IMR-90 (cell line): ENCODE data around the gene NKAIN1. TPM values are rescaled to one million over a fixed set of nuclear protein-coding genes. Genes with fewer than 3 reads are reported as not detected.

Source experiments
- ATAC-seq: fragments of 200-7000 bp; cut with Tn5 transposase; 2 replicates; pipeline ENCODE4 v1.9.1; 2020; ENCODE audit warnings: low read depth, mild to moderate bottlenecking, moderate library complexity
- BruUV-seq: library from RNA; stranded (reverse); fragments of 400-500 nt; replicated peaks from 2 replicates; lab custom pipeline; 2021; lab: Mats Ljungman, UMichigan
- CTCF ChIA-PET: fragments of 300-600 bp; formaldehyde crosslinking; extraction: SDS; loops from one replicate; lab custom pipeline; 2021; ENCODE audit warnings: antibody characterized with exemption; lab: Yijun Ruan, JAX
- POLR2A ChIA-PET: fragments of 300-600 bp; sonication (Branson Sonifier 250); formaldehyde crosslinking; loops from one replicate; lab custom pipeline; 2022; ENCODE audit warnings: antibody characterized with exemption; ENCODE audit not compliant: unreplicated experiment; lab: Charles Lee
- DNase-seq: peaks from one replicate; pipeline ENCODE4 v3.0.0; 2013
- H2AFZ ChIP-seq: replicated peaks from 2 replicates; pipeline ENCODE3; 2013; ENCODE audit warnings: low read length, mild to moderate bottlenecking; ENCODE audit not compliant: poor library complexity
- H2AK5ac ChIP-seq: 2 replicates; pipeline ENCODE4 v1.6.1; 2013; ENCODE audit warnings: low read depth, low read length, inconsistent platforms
- H2AK9ac ChIP-seq: replicated peaks from 2 replicates; pipeline ENCODE3; 2013; ENCODE audit warnings: mild to moderate bottlenecking, low read depth, low read length, moderate library complexity; ENCODE audit not compliant: poor library complexity
- H2BK120ac ChIP-seq: 2 replicates; pipeline ENCODE4 v1.6.1; 2013; ENCODE audit warnings: low read depth, low read length, inconsistent platforms
- H2BK15ac ChIP-seq: 3 replicates; pipeline ENCODE4 v1.6.1; 2013; ENCODE audit warnings: low read depth, low read length, inconsistent platforms
- H2BK20ac ChIP-seq: 2 replicates; pipeline ENCODE4 v1.6.1; 2013; ENCODE audit warnings: low read depth, mild to moderate bottlenecking, inconsistent platforms, low read length, moderate library complexity
- H2BK5ac ChIP-seq: 2 replicates; pipeline ENCODE4 v1.6.1; 2013; ENCODE audit warnings: mild to moderate bottlenecking, low read depth, low read length, inconsistent platforms; ENCODE audit not compliant: poor library complexity, severe bottlenecking
- H3K14ac ChIP-seq: replicated peaks from 2 replicates; pipeline ENCODE4 v1.6.1; 2013; ENCODE audit warnings: low read depth, low read length, inconsistent platforms
- H3K18ac ChIP-seq: 2 replicates; pipeline ENCODE4 v1.6.1; 2013; ENCODE audit warnings: low read depth, low read length, control low read depth
- H3K23ac ChIP-seq: 2 replicates; pipeline ENCODE4 v1.6.1; 2013; ENCODE audit warnings: low read depth, low read length, inconsistent platforms
- H3K27ac ChIP-seq: 2 replicates; pipeline ENCODE4 v1.5.1; 2013; ENCODE audit warnings: mild to moderate bottlenecking, control low read depth, low read length; ENCODE audit not compliant: insufficient read depth
- H3K27me3 ChIP-seq: 2 replicates; pipeline ENCODE4 v1.6.1; 2013; ENCODE audit warnings: low read length; ENCODE audit not compliant: control insufficient read depth, insufficient read depth
- H3K36me3 ChIP-seq: 2 replicates; pipeline ENCODE4 v1.6.1; 2013; ENCODE audit warnings: low read length, mixed read lengths; ENCODE audit not compliant: control insufficient read depth, insufficient read depth
- H3K4ac ChIP-seq: 2 replicates; pipeline ENCODE4 v1.6.1; 2013; ENCODE audit warnings: low read depth, low read length, inconsistent platforms
- H3K4me1 ChIP-seq: 2 replicates; pipeline ENCODE4 v1.6.1; 2013; ENCODE audit warnings: low read length, mixed read lengths; ENCODE audit not compliant: control insufficient read depth, insufficient read depth
- H3K4me2 ChIP-seq: 2 replicates; pipeline ENCODE4 v1.6.1; 2013; ENCODE audit warnings: low read depth, mild to moderate bottlenecking, control low read depth, low read length, moderate library complexity
- H3K4me3 ChIP-seq: 2 replicates; pipeline ENCODE4 v1.5.1; 2013; ENCODE audit warnings: low read depth, mild to moderate bottlenecking, control low read depth, low read length, moderate library complexity; ENCODE audit not compliant: insufficient read depth
- H3K56ac ChIP-seq: 2 replicates; pipeline ENCODE4 v1.6.1; 2013; ENCODE audit warnings: low read length, inconsistent platforms; ENCODE audit not compliant: insufficient read depth; ENCODE audit errors: extremely low read depth
- H3K79me1 ChIP-seq, 2 experiments: 2 replicates each; pipeline ENCODE4 v1.6.1; 2013; ENCODE audit warnings: low read length in 2 of 2, inconsistent platforms in 1 of 2, low read depth in 1 of 2
- H3K9ac ChIP-seq: 2 replicates; pipeline ENCODE4 v1.6.1; 2013; ENCODE audit warnings: low read depth, low read length, control low read depth
- H3K9me1 ChIP-seq: 2 replicates; pipeline ENCODE4 v1.6.1; 2013; ENCODE audit warnings: low read length, inconsistent platforms; ENCODE audit not compliant: insufficient read depth
- H3K9me3 ChIP-seq: 2 replicates; pipeline ENCODE4 v1.6.1; 2013; ENCODE audit warnings: low read length; ENCODE audit not compliant: control insufficient read depth, insufficient read depth
- H4K20me1 ChIP-seq: 2 replicates; pipeline ENCODE4 v1.6.1; 2013; ENCODE audit warnings: low read length, inconsistent platforms; ENCODE audit not compliant: insufficient read depth
- H4K5ac ChIP-seq: 2 replicates; pipeline ENCODE4 v1.6.1; 2013; ENCODE audit warnings: mild to moderate bottlenecking, low read depth, low read length, control low read depth
- H4K8ac ChIP-seq, 2 experiments: 2 replicates each; pipeline ENCODE4 v1.6.1; 2013; ENCODE audit warnings: low read depth in 2 of 2, low read length in 2 of 2, control low read depth in 1 of 2, inconsistent platforms in 1 of 2
- H4K91ac ChIP-seq: 2 replicates; pipeline ENCODE4 v1.6.1; 2013; ENCODE audit warnings: low read depth, low read length, inconsistent platforms; ENCODE audit not compliant: insufficient read depth
- BHLHE40 ChIP-seq: fragments of 150-350 bp; IDR thresholded peaks from 2 replicates; pipeline ENCODE4 v1.6.1; 2016; ENCODE audit warnings: mild to moderate bottlenecking, low read depth, low read length
- CEBPB ChIP-seq: IDR thresholded peaks from 2 replicates; pipeline ENCODE4 v1.6.1; 2012; ENCODE audit warnings: low read depth, low read length, improper control_type of control experiment
- CHD1 ChIP-seq: IDR thresholded peaks from 2 replicates; pipeline ENCODE4 v1.6.1; 2012; ENCODE audit warnings: low read depth, low read length, improper control_type of control experiment
- FOS ChIP-seq: fragments of 150-350 bp; IDR thresholded peaks from 2 replicates; pipeline ENCODE4 v1.6.1; 2016; ENCODE audit warnings: low read depth, low read length
- MAFK ChIP-seq: IDR thresholded peaks from 2 replicates; pipeline ENCODE4 v1.6.1; 2012; ENCODE audit warnings: low read depth, low read length, improper control_type of control experiment
- MAZ ChIP-seq: IDR thresholded peaks from 2 replicates; pipeline ENCODE4 v1.6.1; 2012; ENCODE audit warnings: low read depth, mild to moderate bottlenecking, low read length, improper control_type of control experiment, moderate library complexity, borderline replicate concordance
- MXI1 ChIP-seq: IDR thresholded peaks from 2 replicates; pipeline ENCODE4 v1.6.1; 2012; ENCODE audit warnings: low read depth, mild to moderate bottlenecking, low read length, moderate library complexity, borderline replicate concordance
- NFE2L2 ChIP-seq: fragments of 150-350 bp; IDR thresholded peaks from 2 replicates; pipeline ENCODE4 v1.6.1; 2016; ENCODE audit warnings: low read depth, mild to moderate bottlenecking, low read length
- POLR2A ChIP-seq: IDR thresholded peaks from 2 replicates; pipeline ENCODE4 v1.6.1; 2012; ENCODE audit warnings: mild to moderate bottlenecking, low read depth, low read length
- RAD21 ChIP-seq: IDR thresholded peaks from 2 replicates; pipeline ENCODE4 v1.6.1; 2012; ENCODE audit warnings: low read length, improper control_type of control experiment
- RCOR1 ChIP-seq: IDR thresholded peaks from 2 replicates; pipeline ENCODE4 v1.6.1; 2012; ENCODE audit warnings: mild to moderate bottlenecking, low read length, improper control_type of control experiment; ENCODE audit not compliant: insufficient replicate concordance
- RFX5 ChIP-seq: IDR thresholded peaks from 2 replicates; pipeline ENCODE4 v1.8.0; 2012; ENCODE audit warnings: low read depth, mild to moderate bottlenecking, low read length, moderate library complexity
- SMC3 ChIP-seq: fragments of 150-350 bp; IDR thresholded peaks from 2 replicates; pipeline ENCODE4 v1.6.1; 2016; ENCODE audit warnings: low read depth, mild to moderate bottlenecking, antibody characterized with exemption, low read length, moderate library complexity
- WGBS, 2 experiments: methylation state at CpG; one replicate each; pipeline versions ENCODE4 v1.1.5 to v1.1.7; 2013; ENCODE audit warnings: missing lambda C conversion rate in 2 of 2; ENCODE audit not compliant: insufficient read length in 1 of 2; ENCODE audit errors: extremely low coverage in 2 of 2; 5-methylcytosine and 5-hydroxymethylcytosine counted together
- dilution Hi-C: fragments of 300-500 bp; cut with HindIII; formaldehyde crosslinking; loops from one replicate; pipeline ENCODE4 v1.14.3; 2018; ENCODE audit warnings: low sequenced_read_pairs; ENCODE audit not compliant: unreplicated experiment
- in situ Hi-C: fragments of 300-500 bp; cut with MboI; formaldehyde crosslinking; loops from 3 replicates; pipeline ENCODE4 v1.14.3; 2019; ENCODE audit warnings: low sequenced_read_pairs, inconsistent platforms, mixed read lengths
- intact Hi-C: fragments of 100-400 bp; cut with micrococcal nuclease; formaldehyde crosslinking; loops from 2 replicates; pipeline ENCODE4 v1.10.0; 2022
- polyA plus RNA-seq, 3 experiments: library from polyadenylated mRNA; depleted of rRNA; stranded (reverse); fragments of >200 nt; gene quantifications; 2 replicates each; pipeline ENCODE4 v1.2.3, GENCODE V29; 2012; ENCODE audit warnings: low replicate concordance in 1 of 3
- total RNA-seq: library from RNA; depleted of rRNA; stranded (reverse); fragments of >200 nt; gene quantifications from 2 replicates; pipeline ENCODE4 v1.2.3, GENCODE V29; 2012
- TF ChIP-seq, protein P1 (sequence below): conservative IDR thresholded peaks from 2 replicates; pipeline ENCODE4 v1.5.1; 2012; ENCODE audit warnings: mild to moderate bottlenecking, low read depth, low read length, improper control_type of control experiment
- TF ChIP-seq, protein P2 (sequence below): fragments of 150-350 bp; IDR thresholded peaks from 2 replicates; pipeline ENCODE4 v1.6.1; 2016; ENCODE audit warnings: low read depth, mild to moderate bottlenecking, low read length, moderate library complexity, borderline replicate concordance
- TF ChIP-seq, protein P3 (sequence below): fragments of 150-350 bp; IDR thresholded peaks from 2 replicates; pipeline ENCODE4 v1.6.1; 2017; ENCODE audit warnings: mild to moderate bottlenecking, antibody characterized with exemption, low read length, low read depth

NKAIN1 gene
- total and polyA plus RNA-seq, 2 of the 4 experiments (the other 2 are of a cell fraction) = under 0.01 to 0.09 TPM

DNA sequence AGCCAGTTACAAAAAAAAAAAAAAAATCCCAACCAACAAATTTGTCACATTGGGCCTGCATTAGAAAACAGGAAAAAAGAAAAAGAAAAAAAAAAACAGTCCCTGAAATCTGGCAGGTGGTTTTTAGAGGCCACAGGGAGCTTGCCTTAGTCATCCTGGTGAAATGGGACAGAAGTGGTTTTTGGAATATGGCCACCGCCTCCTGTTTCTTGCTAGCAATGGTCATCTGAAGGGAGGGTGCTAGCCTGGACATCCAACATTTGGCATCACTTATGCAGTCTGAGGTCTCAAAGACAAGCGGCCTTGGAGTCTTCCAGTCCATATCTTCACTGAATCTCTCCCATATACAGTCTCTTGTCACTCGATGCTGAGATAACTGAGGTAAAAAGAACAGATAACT, 20.1 kb upstream of the NKAIN1 start:
- ChIA-PET CTCF (no interaction called here), POLR2A (no interaction called here)
- no peak overlapping the region for H2BK120ac ChIP-seq
- H3K9me1 ChIP-seq = no peaks in the 10 kb centered on the region; the same call in 1 of the 2 replicates
- BruUV-seq = no TSS peak
- no peak overlapping the region for H2BK15ac ChIP-seq
- H3K4ac ChIP-seq = no peak overlapping the region
- no peak overlapping the region for H3K18ac ChIP-seq
- no peaks in the 10 kb centered on the region for H4K20me1 ChIP-seq
- no peak overlapping the region for H2AFZ ChIP-seq
- H3K27ac ChIP-seq = no peak overlapping the region
- ATAC-seq (no peak), DNase-seq (no peak)
- no peaks in the 10 kb centered on the region for H3K27me3 ChIP-seq
- no peak overlapping the region for H2BK20ac ChIP-seq
- H4K91ac ChIP-seq = no peak overlapping the region
- no peak overlapping the region for H3K56ac ChIP-seq
- H3K36me3 ChIP-seq = peaks cover 24% of the 10 kb centered on the region
- intact Hi-C loops = no loop called here
- H4K5ac ChIP-seq = no peak overlapping the region
- no peak overlapping the region for H3K14ac ChIP-seq
- no peak overlapping the region for H3K23ac ChIP-seq
- no peaks in the 10 kb centered on the region for H3K4me1 ChIP-seq
- no peak overlapping the region for H4K8ac ChIP-seq
- no peak overlapping the region for H2AK9ac ChIP-seq
- H3K79me1 ChIP-seq = no peaks in the 10 kb centered on the region
- no peaks in the 10 kb centered on the region for H3K9me3 ChIP-seq
- no CpG with 5 or more reads among the region's 3 CpGs for WGBS, 2 experiments
- H3K4me2 ChIP-seq = no peak overlapping the region
- H3K4me3 ChIP-seq = no peak overlapping the region
- no peak overlapping the region for H2BK5ac ChIP-seq
- H2AK5ac ChIP-seq = no peak overlapping the region
- TF ChIP-seq SMC3 = no peak
- TF ChIP-seq BHLHE40 = no peak
- no peak for TF ChIP-seq POLR2A
- TF ChIP-seq FOS = no peak
- TF ChIP-seq, protein P1, sequence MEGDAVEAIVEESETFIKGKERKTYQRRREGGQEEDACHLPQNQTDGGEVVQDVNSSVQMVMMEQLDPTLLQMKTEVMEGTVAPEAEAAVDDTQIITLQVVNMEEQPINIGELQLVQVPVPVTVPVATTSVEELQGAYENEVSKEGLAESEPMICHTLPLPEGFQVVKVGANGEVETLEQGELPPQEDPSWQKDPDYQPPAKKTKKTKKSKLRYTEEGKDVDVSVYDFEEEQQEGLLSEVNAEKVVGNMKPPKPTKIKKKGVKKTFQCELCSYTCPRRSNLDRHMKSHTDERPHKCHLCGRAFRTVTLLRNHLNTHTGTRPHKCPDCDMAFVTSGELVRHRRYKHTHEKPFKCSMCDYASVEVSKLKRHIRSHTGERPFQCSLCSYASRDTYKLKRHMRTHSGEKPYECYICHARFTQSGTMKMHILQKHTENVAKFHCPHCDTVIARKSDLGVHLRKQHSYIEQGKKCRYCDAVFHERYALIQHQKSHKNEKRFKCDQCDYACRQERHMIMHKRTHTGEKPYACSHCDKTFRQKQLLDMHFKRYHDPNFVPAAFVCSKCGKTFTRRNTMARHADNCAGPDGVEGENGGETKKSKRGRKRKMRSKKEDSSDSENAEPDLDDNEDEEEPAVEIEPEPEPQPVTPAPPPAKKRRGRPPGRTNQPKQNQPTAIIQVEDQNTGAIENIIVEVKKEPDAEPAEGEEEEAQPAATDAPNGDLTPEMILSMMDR = no peak
- TF ChIP-seq NFE2L2 = no peak
- TF ChIP-seq CHD1 = no peak
- no peak for TF ChIP-seq RCOR1
- TF ChIP-seq, protein P2, sequence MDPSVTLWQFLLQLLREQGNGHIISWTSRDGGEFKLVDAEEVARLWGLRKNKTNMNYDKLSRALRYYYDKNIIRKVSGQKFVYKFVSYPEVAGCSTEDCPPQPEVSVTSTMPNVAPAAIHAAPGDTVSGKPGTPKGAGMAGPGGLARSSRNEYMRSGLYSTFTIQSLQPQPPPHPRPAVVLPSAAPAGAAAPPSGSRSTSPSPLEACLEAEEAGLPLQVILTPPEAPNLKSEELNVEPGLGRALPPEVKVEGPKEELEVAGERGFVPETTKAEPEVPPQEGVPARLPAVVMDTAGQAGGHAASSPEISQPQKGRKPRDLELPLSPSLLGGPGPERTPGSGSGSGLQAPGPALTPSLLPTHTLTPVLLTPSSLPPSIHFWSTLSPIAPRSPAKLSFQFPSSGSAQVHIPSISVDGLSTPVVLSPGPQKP = no peak
- TF ChIP-seq MXI1 = no peak
- TF ChIP-seq RAD21 = no peak
- no peak for TF ChIP-seq MAZ
- no peak for TF ChIP-seq MAFK
- TF ChIP-seq CEBPB = no peak
- TF ChIP-seq, protein P3, sequence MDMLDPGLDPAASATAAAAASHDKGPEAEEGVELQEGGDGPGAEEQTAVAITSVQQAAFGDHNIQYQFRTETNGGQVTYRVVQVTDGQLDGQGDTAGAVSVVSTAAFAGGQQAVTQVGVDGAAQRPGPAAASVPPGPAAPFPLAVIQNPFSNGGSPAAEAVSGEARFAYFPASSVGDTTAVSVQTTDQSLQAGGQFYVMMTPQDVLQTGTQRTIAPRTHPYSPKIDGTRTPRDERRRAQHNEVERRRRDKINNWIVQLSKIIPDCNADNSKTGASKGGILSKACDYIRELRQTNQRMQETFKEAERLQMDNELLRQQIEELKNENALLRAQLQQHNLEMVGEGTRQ = no peak
- TF ChIP-seq RFX5 = no peak
- dilution Hi-C loops = no loop called here
- in situ Hi-C loops = no loop called here
- no peak overlapping the region for H3K9ac ChIP-seq
